MM.1S (cell line): Measurements from ENCODE around the gene LAMA3.

Experiments
- DNase-seq: peaks from one replicate; pipeline ENCODE4 v3.0.0-alpha.2; 2015
- H2AFZ ChIP-seq: fragments of 300-600 bp; sonication (generic); 2 replicates; pipeline ENCODE4 v1.6.0; 2016; ENCODE audit warnings: antibody characterized with exemption, low read length
- H3F3A ChIP-seq: fragments of 300-600 bp; sonication (generic); 2 replicates; pipeline ENCODE4 v1.6.1; 2016; ENCODE audit warnings: mild to moderate bottlenecking, antibody characterized with exemption, low read length, moderate library complexity, mixed read lengths; ENCODE audit not compliant: insufficient read depth
- H3K27ac ChIP-seq: fragments of 300-600 bp; sonication (generic); 2 replicates; pipeline ENCODE4 v1.5.1; 2016; ENCODE audit warnings: mild to moderate bottlenecking, low read length
- H3K27me3 ChIP-seq: fragments of 300-600 bp; sonication (generic); replicated peaks from 2 replicates; pipeline ENCODE4 v1.6.0; 2016; ENCODE audit warnings: low read length; ENCODE audit not compliant: insufficient read depth
- H3K36me3 ChIP-seq: fragments of 300-600 bp; sonication (generic); replicated peaks from 2 replicates; pipeline ENCODE4 v1.6.1; 2016; ENCODE audit warnings: mild to moderate bottlenecking, low read length, mixed read lengths; ENCODE audit not compliant: insufficient read depth
- H3K4me1 ChIP-seq: fragments of 300-600 bp; sonication (generic); 2 replicates; pipeline ENCODE4 v1.6.1; 2016; ENCODE audit warnings: low read length, mixed read lengths
- H3K4me2 ChIP-seq: fragments of 300-600 bp; sonication (generic); 2 replicates; pipeline ENCODE4 v1.6.0; 2016; ENCODE audit warnings: low read depth, low read length
- H3K4me3 ChIP-seq: fragments of 300-600 bp; sonication (generic); 2 replicates; pipeline ENCODE4 v1.5.1; 2016; ENCODE audit warnings: low read length, mixed read lengths
- H3K79me2 ChIP-seq: fragments of 300-600 bp; sonication (generic); 2 replicates; pipeline ENCODE4 v1.6.1; 2016; ENCODE audit warnings: mixed run types, low read length, mixed read lengths
- H3K9ac ChIP-seq: fragments of 300-600 bp; sonication (generic); 2 replicates; pipeline ENCODE4 v1.6.1; 2016; ENCODE audit warnings: low read length, mixed read lengths
- H3K9me2 ChIP-seq: fragments of 300-600 bp; sonication (generic); replicated peaks from 2 replicates; pipeline ENCODE4 v1.6.1; 2016; ENCODE audit warnings: mild to moderate bottlenecking, low read length, mixed read lengths; ENCODE audit not compliant: insufficient read depth
- H3K9me3 ChIP-seq: fragments of 300-600 bp; sonication (generic); replicated peaks from 2 replicates; pipeline ENCODE4 v1.6.1; 2016; ENCODE audit warnings: mild to moderate bottlenecking, low read length, mixed read lengths; ENCODE audit not compliant: insufficient read depth
- H4K20me1 ChIP-seq: fragments of 300-600 bp; sonication (generic); 2 replicates; pipeline ENCODE4 v1.6.1; 2016; ENCODE audit warnings: mild to moderate bottlenecking, low read length, moderate library complexity, mixed read lengths; ENCODE audit not compliant: insufficient read depth
- EZH2 ChIP-seq: fragments of 300-600 bp; sonication (generic); optimal IDR thresholded peaks from 2 replicates; pipeline ENCODE3; 2017; ENCODE audit warnings: low read depth, mild to moderate bottlenecking, antibody characterized with exemption, low read length, mixed read lengths
- EZH2phosphoT487 ChIP-seq: fragments of 300-600 bp; sonication (generic); IDR thresholded peaks from 2 replicates; pipeline ENCODE4 v1.6.1; 2018; ENCODE audit warnings: antibody characterized with exemption, low read length
- TF ChIP-seq, protein P1 (sequence below): fragments of 300-600 bp; sonication (generic); IDR thresholded peaks from 2 replicates; pipeline ENCODE4 v1.5.1; 2016; ENCODE audit warnings: antibody characterized with exemption, low read length, mixed read lengths

LAMA3 gene

DNA sequence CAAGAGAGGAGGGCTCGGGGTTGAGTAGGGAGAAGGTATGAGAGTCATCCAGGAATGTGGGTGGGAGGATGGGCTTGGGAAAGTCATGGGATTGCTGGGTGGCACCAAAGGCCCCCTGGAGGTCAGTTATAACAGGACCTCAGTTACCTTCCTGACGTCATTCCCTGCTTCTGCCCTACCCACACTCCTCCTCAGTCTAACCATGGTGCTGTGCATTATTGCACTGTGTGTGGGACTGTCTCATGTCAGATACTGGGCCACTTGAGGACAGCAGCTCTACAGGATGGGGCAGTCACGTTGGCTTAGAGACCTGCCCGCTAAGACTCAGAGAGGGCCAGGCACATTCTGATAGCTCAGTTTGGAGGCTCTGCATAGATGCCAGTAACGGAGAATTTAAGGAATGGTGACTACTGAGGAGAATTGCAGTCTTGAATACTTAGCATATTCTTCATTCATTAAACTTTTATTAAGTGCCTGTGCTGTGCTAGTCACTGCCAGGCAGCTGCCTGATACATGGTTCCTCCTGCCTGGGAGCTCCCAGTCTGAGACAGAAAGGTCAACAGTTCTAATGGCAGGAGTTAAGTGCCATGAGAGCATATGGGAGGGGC, 90.5 kb downstream of the LAMA3 start:
- H3K4me3 ChIP-seq = no peak overlapping the region
- no peak overlapping the region for H3K4me2 ChIP-seq
- DNase-seq = no peak
- H3K79me2 ChIP-seq = no peaks in the 10 kb centered on the region
- no peaks in the 10 kb centered on the region for H3K36me3 ChIP-seq
- TF ChIP-seq, protein P1, sequence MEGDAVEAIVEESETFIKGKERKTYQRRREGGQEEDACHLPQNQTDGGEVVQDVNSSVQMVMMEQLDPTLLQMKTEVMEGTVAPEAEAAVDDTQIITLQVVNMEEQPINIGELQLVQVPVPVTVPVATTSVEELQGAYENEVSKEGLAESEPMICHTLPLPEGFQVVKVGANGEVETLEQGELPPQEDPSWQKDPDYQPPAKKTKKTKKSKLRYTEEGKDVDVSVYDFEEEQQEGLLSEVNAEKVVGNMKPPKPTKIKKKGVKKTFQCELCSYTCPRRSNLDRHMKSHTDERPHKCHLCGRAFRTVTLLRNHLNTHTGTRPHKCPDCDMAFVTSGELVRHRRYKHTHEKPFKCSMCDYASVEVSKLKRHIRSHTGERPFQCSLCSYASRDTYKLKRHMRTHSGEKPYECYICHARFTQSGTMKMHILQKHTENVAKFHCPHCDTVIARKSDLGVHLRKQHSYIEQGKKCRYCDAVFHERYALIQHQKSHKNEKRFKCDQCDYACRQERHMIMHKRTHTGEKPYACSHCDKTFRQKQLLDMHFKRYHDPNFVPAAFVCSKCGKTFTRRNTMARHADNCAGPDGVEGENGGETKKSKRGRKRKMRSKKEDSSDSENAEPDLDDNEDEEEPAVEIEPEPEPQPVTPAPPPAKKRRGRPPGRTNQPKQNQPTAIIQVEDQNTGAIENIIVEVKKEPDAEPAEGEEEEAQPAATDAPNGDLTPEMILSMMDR = no peak
- TF ChIP-seq EZH2 = no peak
- no peak for TF ChIP-seq EZH2phosphoT487
- H3K27ac ChIP-seq = no peak overlapping the region
- no peaks in the 10 kb centered on the region for H3K9me2 ChIP-seq
- no peaks in the 10 kb centered on the region for H3K9me3 ChIP-seq
- no peaks in the 10 kb centered on the region for H3F3A ChIP-seq
- no peaks in the 10 kb centered on the region for H4K20me1 ChIP-seq
- no peaks in the 10 kb centered on the region for H3K4me1 ChIP-seq
- no peak overlapping the region for H2AFZ ChIP-seq
- no peak overlapping the region for H3K9ac ChIP-seq
- no peaks in the 10 kb centered on the region for H3K27me3 ChIP-seq

DNA sequence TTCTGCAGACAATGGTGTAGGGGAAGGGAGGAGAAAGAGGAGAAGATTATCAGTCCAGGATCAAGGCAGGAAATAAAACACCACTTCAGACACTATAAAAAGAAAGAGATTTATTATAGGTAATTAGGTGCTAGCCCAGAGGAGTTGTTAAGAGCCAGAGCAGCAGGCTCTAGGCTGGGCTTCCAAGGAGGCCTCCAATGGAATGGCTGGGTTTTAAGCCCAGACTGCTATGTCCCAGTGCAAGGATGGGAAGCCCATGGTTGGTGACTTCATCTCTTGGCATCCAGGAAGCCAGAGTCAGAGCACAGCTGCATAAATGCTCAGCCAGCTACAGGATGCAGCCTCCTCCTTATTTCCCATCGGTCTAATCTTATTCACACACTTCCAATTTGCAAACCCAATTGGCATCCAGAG, 95.6 kb downstream of the LAMA3 start:
- DNase-seq = no peak
- Histone ChIP-seq H3K36me3 (no peaks in the 10 kb centered on the region), H3K27me3 (no peaks in the 10 kb centered on the region), H4K20me1 (no peaks in the 10 kb centered on the region), H3K79me2 (no peaks in the 10 kb centered on the region), H3K9ac (no peak overlapping the region), H3K4me1 (no peaks in the 10 kb centered on the region), H2AFZ (no peak overlapping the region), H3K4me3 (no peak overlapping the region), H3F3A (no peaks in the 10 kb centered on the region), H3K9me2 (no peaks in the 10 kb centered on the region), H3K4me2 (no peak overlapping the region), H3K27ac (no peak overlapping the region), H3K9me3 (no peaks in the 10 kb centered on the region)
- TF ChIP-seq EZH2 (no peak), EZH2phosphoT487 (no peak)
- TF ChIP-seq, protein P1 = no peak

DNA sequence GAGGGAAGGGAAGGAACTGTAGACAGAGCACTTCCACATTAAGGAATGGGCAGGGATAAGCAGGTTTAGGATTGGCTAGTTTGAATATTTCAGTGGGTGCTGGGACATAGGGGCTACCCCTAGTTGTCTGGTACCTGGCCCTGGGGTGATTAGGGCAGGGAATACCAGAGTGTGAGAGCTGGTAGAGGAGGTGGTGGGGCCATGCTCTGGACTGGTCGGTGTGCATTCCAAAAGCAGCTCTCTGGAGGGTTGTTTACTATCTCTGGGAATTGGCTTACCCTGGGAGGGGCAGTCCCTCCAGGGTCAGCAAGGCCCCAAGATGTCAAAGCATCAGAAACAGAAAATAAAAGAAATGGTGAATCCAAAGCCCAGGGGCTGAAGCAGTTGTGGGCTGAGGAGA, 103.8 kb downstream of the LAMA3 start:
- Histone ChIP-seq H3K9ac (no peak overlapping the region), H3K4me2 (no peak overlapping the region), H3K9me2 (no peaks in the 10 kb centered on the region), H3K79me2 (no peaks in the 10 kb centered on the region), H3K36me3 (no peaks in the 10 kb centered on the region), H4K20me1 (no peaks in the 10 kb centered on the region), H2AFZ (no peak overlapping the region), H3F3A (no peaks in the 10 kb centered on the region), H3K4me3 (no peak overlapping the region), H3K27ac (no peak overlapping the region), H3K4me1 (no peaks in the 10 kb centered on the region), H3K9me3 (no peaks in the 10 kb centered on the region), H3K27me3 (no peaks in the 10 kb centered on the region)
- DNase-seq = no peak
- TF ChIP-seq EZH2phosphoT487 (no peak), EZH2 (no peak)
- TF ChIP-seq, protein P1 = no peak
